Measurements from ENCODE around the gene NTNG1. TPM values are rescaled to one million over a fixed set of nuclear protein-coding genes. Genes with fewer than 3 reads are reported as not detected.

NTNG1 gene
- total and polyA plus RNA-seq, 10 of the 15 experiments (the other 5 are each of a cell fraction or from before 2014, with no cell fraction given) = 0.18 to 2.3 (median 1.1) TPM; not detected in 1

DNA sequence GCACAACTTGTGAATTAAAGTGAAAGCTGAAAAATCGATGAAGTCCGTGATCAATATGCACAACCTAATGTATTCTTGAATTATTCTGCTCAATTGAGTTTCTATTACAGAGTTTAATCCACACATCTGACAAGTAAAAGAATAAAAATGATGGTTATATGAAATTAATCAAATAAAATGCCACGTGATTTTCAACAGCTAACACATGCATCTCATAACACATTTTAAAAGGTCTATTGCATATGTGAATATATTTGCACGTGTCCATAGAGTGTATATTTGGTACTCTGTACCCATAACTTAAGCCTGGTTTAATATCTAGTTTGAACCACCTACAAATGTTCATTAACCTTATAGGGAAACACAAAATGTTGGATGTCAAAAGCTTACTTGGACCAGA, 266.2 kb downstream of the NTNG1 start:
- no peaks in the 10 kb centered on the region for H3K36me3 ChIP-seq (ENCODE audit: control insufficient read depth in 2 of 2, insufficient read depth in 2 of 2, low read length in 1 of 2)
- no peak for DNase-seq (ENCODE audit: low read depth, low spot score)
- H3K27ac ChIP-seq (ENCODE audit: control insufficient read depth, insufficient read depth) = no peak overlapping the region
- ATAC-seq = no peak
- ChIA-PET SMC1A (ENCODE audit: uncharacterized antibody, unreplicated experiment) (interaction anchor here (0.6 to 2.1 kb wide), 5 partner anchors 8 to 411 kb away, joined by 3 to 8 read pairs (median 3); no protein-coding TSS in a partner anchor), RAD21 (ENCODE audit: unreplicated experiment) (interaction anchor here (1.4 kb wide), 1 partner anchor 20 kb away, joined by 3 read pairs; no protein-coding TSS in a partner anchor), CTCF (interaction anchor here (0.8 to 2.1 kb wide), 4 partner anchors 10 to 71 kb away, joined by 3 to 5 read pairs (median 3); no protein-coding TSS in a partner anchor), POLR2A (no interaction called here)
- H2AFZ ChIP-seq (ENCODE audit: control insufficient read depth, low read depth, low read length) = no peak overlapping the region
- H3K4me1 ChIP-seq (ENCODE audit: control insufficient read depth, insufficient read depth, low read length) = no peaks in the 10 kb centered on the region
- intact Hi-C loops (cut with micrococcal nuclease; ENCODE audit: unreplicated experiment) = no loop called here
- no peaks in the 10 kb centered on the region for H4K20me1 ChIP-seq (ENCODE audit: control insufficient read depth, insufficient read depth)
- H3K27me3 ChIP-seq (replicated peaks in 1 of 2; ENCODE audit: control insufficient read depth in 2 of 2, insufficient read depth in 2 of 2, low read length in 1 of 2) = no peaks in the 10 kb centered on the region
- H3K4me2 ChIP-seq (ENCODE audit: control insufficient read depth, insufficient read depth) = no peak overlapping the region
- TF ChIP-seq WRNIP1 (IDR thresholded peaks at IDR 0.05; ENCODE audit: borderline replicate concordance, low read depth, low read length) (no peak), RELA (IDR thresholded peaks at IDR 0.05; ENCODE audit: borderline replicate concordance, partially characterized antibody) (no peak), TBL1XR1 (IDR thresholded peaks at IDR 0.05; ENCODE audit: low read depth, low read length) (no peak), SMAD5 (IDR thresholded peaks at IDR 0.05; ENCODE audit: low read depth) (no peak), HDGF (IDR thresholded peaks at IDR 0.05) (no peak), RAD21 (IDR thresholded peaks at IDR 0.05; ENCODE audit: insufficient read depth, low read depth, low read length) (no peak), ZNF622 (IDR thresholded peaks at IDR 0.05) (no peak), BCL11A (IDR thresholded peaks at IDR 0.05; ENCODE audit: low read depth, low read length) (no peak), HDAC6 (IDR thresholded peaks at IDR 0.05; ENCODE audit: unreplicated experiment) (no peak), NR2C2 (IDR thresholded peaks at IDR 0.05; ENCODE audit: borderline replicate concordance, control insufficient read depth, insufficient read length, low read depth) (no peak), RB1 (IDR thresholded peaks at IDR 0.05; ENCODE audit: borderline replicate concordance) (no peak), CREM (IDR thresholded peaks at IDR 0.05; ENCODE audit: low read depth) (no peak), YBX1 (IDR thresholded peaks at IDR 0.05) (no peak)
- TF ChIP-seq, protein P1, sequence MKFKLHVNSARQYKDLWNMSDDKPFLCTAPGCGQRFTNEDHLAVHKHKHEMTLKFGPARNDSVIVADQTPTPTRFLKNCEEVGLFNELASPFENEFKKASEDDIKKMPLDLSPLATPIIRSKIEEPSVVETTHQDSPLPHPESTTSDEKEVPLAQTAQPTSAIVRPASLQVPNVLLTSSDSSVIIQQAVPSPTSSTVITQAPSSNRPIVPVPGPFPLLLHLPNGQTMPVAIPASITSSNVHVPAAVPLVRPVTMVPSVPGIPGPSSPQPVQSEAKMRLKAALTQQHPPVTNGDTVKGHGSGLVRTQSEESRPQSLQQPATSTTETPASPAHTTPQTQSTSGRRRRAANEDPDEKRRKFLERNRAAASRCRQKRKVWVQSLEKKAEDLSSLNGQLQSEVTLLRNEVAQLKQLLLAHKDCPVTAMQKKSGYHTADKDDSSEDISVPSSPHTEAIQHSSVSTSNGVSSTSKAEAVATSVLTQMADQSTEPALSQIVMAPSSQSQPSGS (IDR thresholded peaks at IDR 0.05; ENCODE audit: low read length) = no peak
- TF ChIP-seq, protein P2, sequence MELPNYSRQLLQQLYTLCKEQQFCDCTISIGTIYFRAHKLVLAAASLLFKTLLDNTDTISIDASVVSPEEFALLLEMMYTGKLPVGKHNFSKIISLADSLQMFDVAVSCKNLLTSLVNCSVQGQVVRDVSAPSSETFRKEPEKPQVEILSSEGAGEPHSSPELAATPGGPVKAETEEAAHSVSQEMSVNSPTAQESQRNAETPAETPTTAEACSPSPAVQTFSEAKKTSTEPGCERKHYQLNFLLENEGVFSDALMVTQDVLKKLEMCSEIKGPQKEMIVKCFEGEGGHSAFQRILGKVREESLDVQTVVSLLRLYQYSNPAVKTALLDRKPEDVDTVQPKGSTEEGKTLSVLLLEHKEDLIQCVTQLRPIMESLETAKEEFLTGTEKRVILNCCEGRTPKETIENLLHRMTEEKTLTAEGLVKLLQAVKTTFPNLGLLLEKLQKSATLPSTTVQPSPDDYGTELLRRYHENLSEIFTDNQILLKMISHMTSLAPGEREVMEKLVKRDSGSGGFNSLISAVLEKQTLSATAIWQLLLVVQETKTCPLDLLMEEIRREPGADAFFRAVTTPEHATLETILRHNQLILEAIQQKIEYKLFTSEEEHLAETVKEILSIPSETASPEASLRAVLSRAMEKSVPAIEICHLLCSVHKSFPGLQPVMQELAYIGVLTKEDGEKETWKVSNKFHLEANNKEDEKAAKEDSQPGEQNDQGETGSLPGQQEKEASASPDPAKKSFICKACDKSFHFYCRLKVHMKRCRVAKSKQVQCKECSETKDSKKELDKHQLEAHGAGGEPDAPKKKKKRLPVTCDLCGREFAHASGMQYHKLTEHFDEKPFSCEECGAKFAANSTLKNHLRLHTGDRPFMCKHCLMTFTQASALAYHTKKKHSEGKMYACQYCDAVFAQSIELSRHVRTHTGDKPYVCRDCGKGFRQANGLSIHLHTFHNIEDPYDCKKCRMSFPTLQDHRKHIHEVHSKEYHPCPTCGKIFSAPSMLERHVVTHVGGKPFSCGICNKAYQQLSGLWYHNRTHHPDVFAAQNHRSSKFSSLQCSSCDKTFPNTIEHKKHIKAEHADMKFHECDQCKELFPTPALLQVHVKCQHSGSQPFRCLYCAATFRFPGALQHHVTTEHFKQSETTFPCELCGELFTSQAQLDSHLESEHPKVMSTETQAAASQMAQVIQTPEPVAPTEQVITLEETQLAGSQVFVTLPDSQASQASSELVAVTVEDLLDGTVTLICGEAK (IDR thresholded peaks at IDR 0.05; ENCODE audit: borderline replicate concordance) = no peak
- FAIRE-seq = no peak
- in situ Hi-C loops (cut with MboI) = no loop called here
- BruUV-seq (replicated peaks) = no TSS peak
- no peak overlapping the region for H3K4me3 ChIP-seq
- H3K9me3 ChIP-seq (replicated peaks; ENCODE audit: control insufficient read depth, insufficient read depth, low read length) = no peaks in the 10 kb centered on the region
- H3K79me2 ChIP-seq (ENCODE audit: control insufficient read depth, insufficient read depth, low read length) = no peaks in the 10 kb centered on the region
- WGBS (ENCODE audit: insufficient coverage, insufficient replicate concordance, low lambda C conversion rate, missing lambda C conversion rate) = 31% methylated on average over 4 of the region's 4 CpGs
- H3K9ac ChIP-seq (ENCODE audit: control insufficient read depth, insufficient read depth, low read length) = no peak overlapping the region
